HG02588 (cell line): ENCODE data around the gene RNU1-4.
"Not testable (repeated sequence)": the region's sequence is repeated elsewhere in the genome, so short reads cannot be mapped to it uniquely, and the experiment has no call there.

Source experiments
- ATAC-seq: cut with Tn5 transposase; IDR thresholded peaks from one replicate; pipeline ENCODE4 v1.9.1; 2021; ENCODE audit warnings: mild to moderate bottlenecking, moderate library complexity; ENCODE audit not compliant: unreplicated experiment

The RNU1-4 gene

DNA sequence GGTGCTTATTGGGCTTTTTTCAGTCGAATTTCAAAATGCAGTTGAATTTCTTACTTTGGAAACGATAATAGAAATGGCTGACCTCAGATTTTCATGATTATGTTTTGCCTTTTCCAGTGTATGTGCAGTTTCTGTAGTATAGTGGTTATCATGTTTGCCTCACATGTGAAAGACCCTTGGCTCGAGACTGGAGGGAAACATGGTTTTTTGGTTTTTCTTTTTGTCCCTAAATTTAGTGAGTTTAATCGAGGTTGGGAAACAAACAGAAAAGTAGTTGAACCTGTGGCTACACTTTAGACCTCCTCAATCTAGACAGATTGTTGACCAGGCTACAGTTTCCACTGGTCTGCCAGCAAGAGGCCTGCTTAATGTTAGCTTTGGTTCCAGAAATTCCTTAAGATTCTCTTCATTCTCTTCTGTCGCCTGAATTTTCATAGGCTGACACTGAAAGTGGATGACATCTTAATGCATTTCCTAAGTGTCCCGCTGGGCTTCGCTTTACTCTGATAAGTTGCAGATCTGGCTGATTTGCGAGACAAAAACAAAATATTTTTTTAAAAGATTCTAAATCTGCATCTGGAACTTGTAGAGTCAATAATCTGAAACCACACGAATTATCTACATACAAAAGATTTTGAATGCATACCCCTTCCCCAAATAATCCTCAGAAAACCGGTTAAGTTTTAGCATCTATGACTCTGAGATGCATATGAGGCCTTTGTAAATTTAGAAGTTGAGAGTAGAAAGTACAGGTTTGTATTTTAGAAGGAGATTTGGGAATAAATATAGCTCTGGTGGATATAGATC lies 14.7 kb upstream of the RNU1-4 start:
- not testable (repeated sequence) for ATAC-seq

- ATAC-seq: no peak
These were observed 12.9 kb upstream of the RNU1-4 start for GRCh38 chr1:16727190-16728111.

- ATAC-seq: not testable (repeated sequence)
These were observed 11.9 kb upstream of the RNU1-4 start for GRCh38 chr1:16728243-16728949.

- ATAC-seq: not testable (repeated sequence)
These were observed 7.9 kb upstream of the RNU1-4 start for GRCh38 chr1:16732254-16732896.

DNA sequence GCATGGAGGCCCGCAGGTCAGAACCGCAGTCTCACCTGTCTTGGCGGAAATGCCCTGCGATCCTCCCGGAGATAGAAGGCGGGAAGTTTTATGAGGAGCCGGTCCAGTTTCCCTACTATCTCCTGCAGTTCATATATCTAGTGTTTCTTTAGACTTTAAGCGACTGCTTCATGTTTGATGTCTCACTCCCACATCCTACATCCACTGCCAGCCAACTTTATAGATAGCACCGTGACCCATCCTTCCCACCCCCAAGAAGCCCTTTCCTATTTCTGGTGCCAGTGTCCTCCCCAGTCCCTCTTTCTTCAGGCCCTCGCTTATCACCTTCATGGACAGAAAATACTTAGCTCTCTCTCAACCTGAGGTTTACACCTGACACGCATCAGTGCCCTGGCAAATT lies 914 bp downstream of the RNU1-4 start:
- not testable (repeated sequence) for ATAC-seq

- ATAC-seq: not testable (repeated sequence)
These were observed 7.3 kb downstream of the RNU1-4 start for GRCh38 chr1:16747660-16748059.

DNA sequence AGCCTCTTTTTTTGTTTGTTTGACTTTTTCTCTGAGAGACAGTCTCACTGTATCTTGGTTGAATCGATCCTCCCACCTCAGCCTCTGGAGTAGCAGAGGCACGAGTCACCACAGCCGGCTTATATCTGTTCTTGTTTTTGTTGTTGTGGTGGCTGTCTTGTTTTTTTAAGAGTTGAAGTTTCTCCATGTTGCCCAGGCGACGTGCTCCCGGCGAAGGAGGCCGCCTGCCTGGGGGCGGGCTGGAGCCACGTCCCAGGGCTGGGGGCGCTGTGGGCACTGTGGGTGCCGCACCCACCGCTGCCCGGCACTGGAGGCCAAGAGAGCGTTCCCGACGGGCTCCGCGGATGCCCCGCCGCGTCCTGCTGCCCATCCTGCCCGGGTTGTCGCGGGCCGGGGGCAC lies 8.4 kb downstream of the RNU1-4 start:
- ATAC-seq: not testable (repeated sequence)

DNA sequence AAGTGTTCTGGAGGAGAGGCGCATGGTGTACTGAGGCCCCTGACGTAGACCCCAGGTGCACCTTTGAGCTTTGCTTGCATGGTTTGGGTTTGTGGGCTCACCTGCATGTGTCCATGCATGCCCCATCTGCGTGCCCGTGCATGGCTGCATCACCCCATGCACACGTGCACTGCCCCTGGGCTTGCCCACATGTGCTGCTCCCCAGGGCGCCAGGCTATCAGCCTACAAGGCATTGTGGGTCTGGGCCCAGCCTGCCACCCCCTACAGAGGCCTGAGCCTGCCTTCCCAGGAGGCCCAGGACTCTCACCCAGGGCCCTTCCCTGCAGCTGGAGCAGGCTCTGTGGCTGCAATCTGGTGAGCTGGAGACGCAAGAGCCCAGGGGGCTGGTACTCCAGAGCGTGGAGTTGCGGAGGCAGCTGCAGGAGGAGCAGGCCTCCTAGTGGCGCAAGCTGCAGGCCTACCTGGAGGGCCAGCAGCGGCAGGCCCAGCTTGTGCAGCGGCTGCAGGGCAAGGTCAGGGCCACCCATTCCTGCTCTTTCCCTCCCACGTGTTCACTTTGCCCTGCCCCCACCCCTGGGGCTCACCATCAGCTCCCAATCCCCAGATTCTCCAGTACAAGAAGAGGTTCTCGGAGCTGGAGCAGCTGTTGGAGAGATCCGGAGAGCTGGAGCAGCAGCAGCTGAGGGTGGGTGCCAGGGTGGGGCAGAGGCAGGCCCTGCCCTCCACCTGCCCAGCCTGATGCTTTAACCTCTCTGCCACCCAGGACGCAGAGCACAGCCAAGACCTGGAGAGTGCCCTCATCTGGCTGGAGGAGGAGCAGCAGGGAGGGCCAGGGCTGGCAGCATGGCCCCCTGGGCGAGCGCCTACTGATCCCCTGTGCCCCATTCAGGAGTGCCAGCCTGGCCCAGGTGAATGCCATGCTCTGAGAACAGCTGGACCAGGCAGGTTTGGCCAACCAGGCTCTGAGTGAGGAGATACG lies 9.9 kb downstream of the RNU1-4 start:
- not testable (repeated sequence) for ATAC-seq

- ATAC-seq: not testable (repeated sequence)
These were observed 12.5 kb downstream of the RNU1-4 start for GRCh38 chr1:16752770-16753169.

GRCh38 chr1:16755385-16755784 lies 15.1 kb downstream of the RNU1-4 start:
- not testable (repeated sequence) for ATAC-seq

GRCh38 chr1:16755932-16756331 lies 15.6 kb downstream of the RNU1-4 start:
- not testable (repeated sequence) for ATAC-seq

GRCh38 chr1:16757574-16757973 lies 17.3 kb downstream of the RNU1-4 start:
- not testable (repeated sequence) for ATAC-seq

DNA sequence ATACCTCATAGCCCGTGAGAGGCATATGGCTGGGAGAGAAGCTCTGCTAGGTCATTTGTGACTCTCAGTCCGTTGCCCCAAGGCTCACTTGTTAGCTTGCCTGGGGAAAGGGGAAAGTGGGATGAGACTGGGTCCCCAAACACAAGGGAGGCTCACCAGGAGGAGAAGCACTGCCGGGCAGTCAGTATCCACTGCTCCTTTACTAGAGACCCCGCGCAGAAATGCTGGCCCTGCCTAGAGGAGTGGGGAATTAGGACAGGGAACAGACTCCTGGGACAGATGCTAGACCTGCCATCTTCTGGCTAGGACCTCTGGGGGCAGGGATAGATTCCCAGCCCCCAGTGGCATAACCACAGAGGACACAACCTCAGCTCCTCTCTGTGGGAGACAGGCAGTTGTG lies 17.7 kb downstream of the RNU1-4 start:
- not testable (repeated sequence) for ATAC-seq

DNA sequence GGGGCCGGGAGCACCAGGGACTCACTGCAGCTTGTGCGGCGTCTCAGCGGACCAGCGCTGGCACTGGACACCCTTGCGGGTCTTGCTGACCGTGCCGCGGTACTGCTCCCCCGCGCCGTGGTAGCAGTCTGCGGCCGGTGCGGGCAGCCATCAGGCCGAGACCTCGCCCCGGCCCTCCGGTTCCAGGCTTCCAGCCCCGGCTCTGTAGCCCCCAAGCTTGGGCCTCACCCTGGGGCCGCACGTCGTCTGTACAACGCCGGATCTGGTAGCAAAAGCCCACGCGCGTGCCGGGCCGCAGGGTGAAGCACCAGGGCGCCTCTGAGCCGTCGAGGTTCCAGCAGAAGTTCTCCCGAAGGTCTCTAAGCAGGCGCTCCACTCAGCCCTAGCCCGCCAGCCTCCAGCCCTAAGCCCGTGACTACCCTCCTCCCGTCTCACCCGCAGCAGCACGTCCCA lies 18.8 kb downstream of the RNU1-4 start:
- ATAC-seq: not testable (repeated sequence)

- ATAC-seq: not testable (repeated sequence)
These were observed 19.5 kb downstream of the RNU1-4 start for GRCh38 chr1:16759650-16760455.

DNA sequence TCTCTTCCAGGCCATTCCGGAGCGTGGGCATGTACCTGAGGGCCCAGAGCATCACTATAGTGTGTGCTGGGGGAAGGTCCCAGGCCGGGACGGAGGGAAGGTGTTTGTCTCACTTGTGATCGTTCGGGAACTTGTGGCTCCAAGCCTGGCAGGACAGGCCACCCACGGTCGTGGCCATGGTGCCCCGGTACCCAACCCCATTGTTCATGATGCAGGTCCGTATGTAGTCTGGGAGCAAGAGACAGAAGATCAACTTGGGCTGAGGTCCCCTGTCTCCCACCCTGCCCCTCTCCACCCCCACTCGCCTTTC lies 20.1 kb downstream of the RNU1-4 start:
- not testable (repeated sequence) for ATAC-seq

- ATAC-seq: not testable (repeated sequence)
These were observed 20.5 kb downstream of the RNU1-4 start for GRCh38 chr1:16760801-16761200.

GRCh38 chr1:16764248-16764819 lies 24.0 kb downstream of the RNU1-4 start:
- not testable (repeated sequence) for ATAC-seq
